Measurements from ENCODE around the gene CLDN9. TPM values are rescaled to one million over a fixed set of nuclear protein-coding genes. Genes with fewer than 3 reads are reported as not detected.

Gene CLDN9, protein sequence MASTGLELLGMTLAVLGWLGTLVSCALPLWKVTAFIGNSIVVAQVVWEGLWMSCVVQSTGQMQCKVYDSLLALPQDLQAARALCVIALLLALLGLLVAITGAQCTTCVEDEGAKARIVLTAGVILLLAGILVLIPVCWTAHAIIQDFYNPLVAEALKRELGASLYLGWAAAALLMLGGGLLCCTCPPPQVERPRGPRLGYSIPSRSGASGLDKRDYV
- total RNA-seq (0.19 TPM), polyA plus RNA-seq (0.98 TPM)
- long read RNA-seq, donor 1 = 0 reads
- long read RNA-seq, donor 2 = 0 reads
- long read RNA-seq, donor 3 = 0 reads
- long read RNA-seq, donor 4, partial matches to known transcripts = 0 of 1 reads
- long read RNA-seq, donor 4, other reads (novel, unspliced or antisense) = 0 of 1 reads
- long read RNA-seq, donor 5 = 0 reads
- long read RNA-seq, donor 6, partial matches to known transcripts = 0 of 1 reads
- long read RNA-seq, donor 6, other reads (novel, unspliced or antisense) = 0 of 1 reads
- long read RNA-seq, donor 7 = 0 reads
- long read RNA-seq, donor 8 = 0 reads
- long read RNA-seq, donor 9, partial matches to known transcripts = 0 of 2 reads
- long read RNA-seq, donor 9, other reads (novel, unspliced or antisense) = 0 of 2 reads
- long read RNA-seq, donor 10, partial matches to known transcripts = 0 of 1 reads
- long read RNA-seq, donor 10, other reads (novel, unspliced or antisense) = 0 of 1 reads

DNA sequence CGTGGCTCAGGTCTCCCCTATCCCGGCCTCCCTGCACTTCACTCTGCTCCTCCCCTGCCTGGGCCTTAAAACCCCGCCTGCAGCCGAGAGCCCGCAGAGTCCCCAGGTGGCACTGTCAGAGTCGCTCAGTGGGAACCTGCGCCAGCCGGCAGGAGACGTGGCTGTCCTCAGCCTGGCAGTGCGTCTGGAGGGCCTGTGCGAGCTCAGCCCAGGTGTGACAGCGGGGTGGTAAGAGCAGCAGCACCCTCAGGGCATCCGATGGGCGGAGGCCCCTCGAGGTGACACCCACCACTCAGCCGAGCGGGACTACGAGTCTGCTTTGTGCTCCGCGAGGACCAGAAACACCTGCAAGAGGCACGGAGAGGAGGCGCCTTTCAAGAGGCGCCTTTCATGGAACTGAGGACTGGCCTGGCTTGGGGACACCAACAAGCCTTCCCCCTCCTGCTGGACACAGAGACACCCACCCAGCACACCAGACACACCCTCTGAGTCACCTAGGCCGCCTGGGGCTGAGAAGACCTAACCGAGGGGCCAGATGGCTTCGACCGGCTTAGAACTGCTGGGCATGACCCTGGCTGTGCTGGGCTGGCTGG, at the start of gene CLDN9:
Gene CLDN9, plus strand, starts transcription at position 96 of the 593 bp plus-strand sequence. Its CDS starts 440 bp downstream, at position 536.
- H3K4me1 ChIP-seq (ENCODE audit: control insufficient read depth in 2 of 2, insufficient read depth in 2 of 2, low read length in 2 of 2) = peaks cover 9 to 35% of the 10 kb centered on the region in 2 donors
- peak within 1 kb of the TSS in 1 of 2 donors; percentile 14 for H3K27ac ChIP-seq (ENCODE audit: low read depth in 1 of 2, low read length in 1 of 2)
- H3K4me3 ChIP-seq (ENCODE audit: low read length in 2 of 2) = no peak within 1 kb of the TSS
- WGBS = 51% methylated on average over 27 of the region's 27 CpGs
- peak in 2 of 9 donors; percentile 68 to 77 for DNase-seq (ENCODE audit: low read depth in 6 of 9, low spot score in 9 of 9)
- peaks cover 0 to 15% of the 10 kb centered on the region in 2 donors for H3K9me3 ChIP-seq (ENCODE audit: control insufficient read depth in 2 of 2, insufficient read depth in 1 of 2, low read length in 1 of 2)
- no peaks in the 10 kb centered on the region for H3K36me3 ChIP-seq (ENCODE audit: control insufficient read depth in 2 of 2, insufficient read depth in 2 of 2, low read length in 1 of 2)
- peaks cover 24 to 86% of the 10 kb centered on the region in 2 donors for H3K27me3 ChIP-seq (ENCODE audit: control insufficient read depth in 2 of 2, insufficient read depth in 1 of 2, low read length in 1 of 2)

DNA sequence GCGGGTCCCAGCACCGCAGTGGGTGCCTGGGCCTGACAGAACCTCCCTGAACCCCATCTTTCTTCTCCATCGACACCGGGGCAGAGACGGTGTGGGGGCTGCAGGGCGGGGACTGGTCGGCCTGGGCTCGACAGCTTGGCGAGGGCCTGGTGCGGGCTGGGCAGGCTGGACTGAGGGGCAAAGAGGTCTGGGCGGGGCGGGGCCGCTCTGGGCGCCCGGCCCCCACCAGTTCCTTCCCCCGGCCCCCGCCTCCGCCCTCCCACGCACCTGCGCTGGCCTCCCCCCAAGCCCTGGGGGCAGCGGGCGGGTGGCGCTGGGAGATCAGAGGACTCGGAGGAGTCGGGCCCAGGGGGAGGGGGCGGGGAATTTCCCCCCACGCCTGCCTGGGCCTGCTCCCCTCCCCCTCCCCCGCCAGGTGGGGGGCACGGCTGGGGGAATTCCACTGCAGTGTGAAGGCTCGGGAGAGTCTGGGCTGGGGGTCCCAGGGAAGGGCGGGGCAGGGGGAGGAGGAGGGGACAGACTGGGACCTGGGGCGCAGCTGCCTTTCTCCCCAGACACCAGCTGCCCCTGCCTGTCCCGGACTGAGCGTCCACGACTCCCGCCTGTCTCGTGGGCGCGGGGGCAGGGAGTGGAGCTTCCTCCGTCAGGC, 49.5 kb upstream of the CLDN9 start:
- peak in 5 of 9 donors; percentile 57 to 78 (median 68) for DNase-seq (ENCODE audit: low read depth in 6 of 9, low spot score in 9 of 9)
- 2% methylated on average over 40 of the region's 40 CpGs for WGBS
- H3K4me1 ChIP-seq (ENCODE audit: control insufficient read depth in 2 of 2, insufficient read depth in 2 of 2, low read length in 2 of 2) = peaks cover 34 to 53% of the 10 kb centered on the region in 2 donors
- H3K4me3 ChIP-seq (ENCODE audit: low read length in 2 of 2) = peak overlapping the region; percentile 37 to 38
- peaks cover 0 to 22% of the 10 kb centered on the region in 2 donors for H3K9me3 ChIP-seq (ENCODE audit: control insufficient read depth in 2 of 2, insufficient read depth in 1 of 2, low read length in 1 of 2)
- H3K36me3 ChIP-seq (ENCODE audit: control insufficient read depth in 2 of 2, insufficient read depth in 2 of 2, low read length in 1 of 2) = no peaks in the 10 kb centered on the region
- peak overlapping the region; percentile 51 to 60 for H3K27ac ChIP-seq (ENCODE audit: low read depth in 1 of 2, low read length in 1 of 2)
- peaks cover 53 to 64% of the 10 kb centered on the region in 2 donors for H3K27me3 ChIP-seq (ENCODE audit: control insufficient read depth in 2 of 2, insufficient read depth in 1 of 2, low read length in 1 of 2)

DNA sequence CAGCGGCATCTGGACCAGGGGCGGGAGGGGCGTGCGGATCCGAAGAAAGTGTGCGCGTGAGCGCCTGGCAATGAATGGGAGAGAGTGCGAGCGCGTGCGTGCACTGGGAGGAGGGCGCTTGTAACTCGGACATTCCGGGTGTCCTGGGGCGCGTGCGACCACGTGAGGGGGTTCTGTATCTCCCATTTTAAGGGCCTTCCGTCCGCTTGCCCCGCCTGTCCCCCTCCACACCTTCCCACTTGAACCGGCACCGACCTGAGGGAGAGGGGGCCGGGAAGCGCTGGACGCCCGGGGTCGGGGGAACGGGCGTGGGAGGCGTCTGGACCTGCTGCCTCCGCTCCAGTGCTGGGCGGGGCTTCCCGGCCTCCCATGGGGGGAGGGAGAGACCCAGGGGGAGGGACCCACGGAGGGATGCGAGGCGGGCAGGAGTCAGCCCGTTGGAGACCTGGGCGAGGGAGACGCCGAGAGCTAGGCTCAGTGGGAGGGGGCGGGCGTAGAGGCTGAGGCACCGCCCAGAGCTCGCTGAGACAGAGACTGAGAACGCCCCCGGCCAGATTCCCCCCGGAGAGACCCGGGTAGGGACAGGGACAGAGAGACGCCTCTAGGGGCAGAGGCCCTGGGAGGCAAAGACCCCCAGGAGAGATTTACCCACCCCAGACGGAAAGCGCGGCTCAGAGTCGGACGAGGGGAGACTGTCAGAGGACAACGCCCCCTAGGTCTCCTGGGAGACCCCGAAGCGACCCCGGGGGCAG, 48.8 kb upstream of the CLDN9 start, which contains the start of gene KREMEN2:
Gene KREMEN2, plus strand, starts transcription at position 553 of the 752 bp plus-strand sequence. CDS start 246 bp downstream, outside the sequence.
- H3K36me3 ChIP-seq (ENCODE audit: control insufficient read depth in 2 of 2, insufficient read depth in 2 of 2, low read length in 1 of 2) = no peaks in the 10 kb centered on the region
- 1% methylated on average over 60 of the region's 60 CpGs for WGBS
- H3K4me1 ChIP-seq (ENCODE audit: control insufficient read depth in 2 of 2, insufficient read depth in 2 of 2, low read length in 2 of 2) = peaks cover 41 to 60% of the 10 kb centered on the region in 2 donors
- DNase-seq (ENCODE audit: low read depth in 6 of 9, low spot score in 9 of 9) = peak in 3 of 9 donors; percentile 35 to 63 (median 54)
- peaks cover 60 to 71% of the 10 kb centered on the region in 2 donors for H3K27me3 ChIP-seq (ENCODE audit: control insufficient read depth in 2 of 2, insufficient read depth in 1 of 2, low read length in 1 of 2)
- H3K9me3 ChIP-seq (ENCODE audit: control insufficient read depth in 2 of 2, insufficient read depth in 1 of 2, low read length in 1 of 2) = peaks cover 0 to 28% of the 10 kb centered on the region in 2 donors
- H3K4me3 ChIP-seq (ENCODE audit: low read length in 2 of 2) = peak within 1 kb of the TSS; percentile 37 to 38
- H3K27ac ChIP-seq (ENCODE audit: low read depth in 1 of 2, low read length in 1 of 2) = peak within 1 kb of the TSS in 1 of 2 donors; percentile 51

DNA sequence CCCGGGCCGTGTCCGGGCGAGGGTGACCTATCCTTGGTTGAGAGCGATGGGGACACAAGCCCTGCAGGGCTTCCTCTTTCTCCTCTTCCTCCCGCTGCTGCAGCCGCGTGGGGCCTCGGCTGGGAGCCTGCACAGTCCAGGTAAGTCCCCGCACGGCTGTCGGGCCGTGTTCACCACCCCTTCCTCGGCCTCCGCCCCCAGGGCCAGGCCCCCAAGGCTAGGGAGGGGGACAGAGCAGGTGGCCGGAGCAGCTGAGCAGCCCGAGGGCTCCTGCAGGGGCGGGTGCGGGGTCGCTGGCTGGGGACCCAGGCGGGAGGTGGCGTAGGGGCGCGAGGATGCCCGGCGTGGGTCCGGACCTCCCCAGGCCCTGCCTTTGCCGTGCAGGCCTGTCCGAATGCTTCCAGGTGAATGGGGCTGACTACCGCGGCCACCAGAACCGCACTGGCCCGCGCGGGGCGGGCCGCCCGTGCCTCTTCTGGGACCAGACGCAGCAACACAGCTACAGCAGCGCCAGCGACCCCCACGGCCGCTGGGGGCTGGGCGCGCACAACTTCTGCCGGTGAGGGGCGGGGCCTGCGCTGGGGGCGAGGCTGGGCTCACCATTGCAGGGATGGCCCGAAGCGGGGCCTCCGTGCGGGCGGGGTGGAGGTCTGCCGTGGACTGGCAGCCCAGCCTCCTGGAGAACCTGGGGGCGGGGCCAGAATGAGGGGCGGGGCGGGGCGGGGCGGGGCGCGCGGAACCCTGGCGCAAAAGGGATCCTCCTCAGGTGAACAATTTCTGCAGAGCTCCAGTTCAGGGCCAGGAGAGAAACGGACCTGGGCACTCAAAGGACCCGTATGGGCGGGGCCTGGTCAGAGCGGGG, 48.0 kb upstream of the CLDN9 start:
- H3K27me3 ChIP-seq (ENCODE audit: control insufficient read depth in 2 of 2, insufficient read depth in 1 of 2, low read length in 1 of 2) = peaks cover 60 to 73% of the 10 kb centered on the region in 2 donors
- WGBS = 1% methylated on average over 68 of the region's 68 CpGs
- H3K4me3 ChIP-seq (ENCODE audit: low read length in 2 of 2) = peak overlapping the region; percentile 37 to 38
- peaks cover 0 to 28% of the 10 kb centered on the region in 2 donors for H3K9me3 ChIP-seq (ENCODE audit: control insufficient read depth in 2 of 2, insufficient read depth in 1 of 2, low read length in 1 of 2)
- peak overlapping the region in 1 of 2 donors; percentile 43 for H3K27ac ChIP-seq (ENCODE audit: low read depth in 1 of 2, low read length in 1 of 2)
- DNase-seq (ENCODE audit: low read depth in 6 of 9, low spot score in 9 of 9) = peak in 3 of 9 donors; percentile 66 to 73 (median 66)
- peaks cover 41 to 61% of the 10 kb centered on the region in 2 donors for H3K4me1 ChIP-seq (ENCODE audit: control insufficient read depth in 2 of 2, insufficient read depth in 2 of 2, low read length in 2 of 2)
- H3K36me3 ChIP-seq (ENCODE audit: control insufficient read depth in 2 of 2, insufficient read depth in 2 of 2, low read length in 1 of 2) = no peaks in the 10 kb centered on the region

DNA sequence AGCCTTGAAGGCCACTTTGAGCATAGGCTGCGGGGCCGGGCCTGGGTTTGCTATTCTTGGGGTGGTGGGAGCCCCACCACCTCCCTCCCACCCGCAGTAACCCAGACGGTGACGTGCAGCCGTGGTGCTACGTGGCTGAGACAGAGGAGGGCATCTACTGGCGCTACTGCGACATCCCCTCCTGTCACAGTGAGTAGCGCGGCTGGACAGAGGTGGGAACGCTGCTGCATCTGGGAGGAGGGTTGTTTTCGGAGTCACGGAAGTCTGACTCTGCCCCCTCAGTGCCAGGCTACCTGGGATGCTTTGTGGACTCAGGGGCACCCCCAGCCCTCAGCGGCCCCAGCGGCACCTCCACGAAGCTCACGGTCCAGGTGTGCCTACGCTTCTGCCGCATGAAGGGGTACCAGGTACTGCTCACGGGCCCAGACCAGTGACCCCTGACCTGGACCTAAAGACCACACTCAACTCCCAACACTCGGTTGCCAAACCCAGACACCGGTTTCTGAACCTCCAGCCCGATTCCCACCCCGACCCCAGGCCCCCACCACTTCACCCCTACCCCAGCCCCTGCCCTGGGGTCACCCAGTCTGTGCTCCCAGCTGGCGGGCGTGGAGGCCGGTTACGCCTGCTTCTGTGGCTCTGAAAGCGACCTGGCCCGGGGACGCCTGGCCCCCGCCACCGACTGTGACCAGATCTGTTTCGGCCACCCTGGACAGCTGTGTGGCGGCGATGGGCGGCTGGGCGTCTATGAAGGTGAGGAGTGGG, 46.5 kb upstream of the CLDN9 start:
- WGBS = 66% methylated on average over 39 of the region's 39 CpGs
- H3K27me3 ChIP-seq (ENCODE audit: control insufficient read depth in 2 of 2, insufficient read depth in 1 of 2, low read length in 1 of 2) = peaks cover 60 to 73% of the 10 kb centered on the region in 2 donors
- H3K4me1 ChIP-seq (ENCODE audit: control insufficient read depth in 2 of 2, insufficient read depth in 2 of 2, low read length in 2 of 2) = peaks cover 50 to 71% of the 10 kb centered on the region in 2 donors
- peaks cover 0 to 28% of the 10 kb centered on the region in 2 donors for H3K9me3 ChIP-seq (ENCODE audit: control insufficient read depth in 2 of 2, insufficient read depth in 1 of 2, low read length in 1 of 2)
- H3K36me3 ChIP-seq (ENCODE audit: control insufficient read depth in 2 of 2, insufficient read depth in 2 of 2, low read length in 1 of 2) = peaks cover 0 to 4% of the 10 kb centered on the region in 2 donors
- no peak overlapping the region for H3K27ac ChIP-seq (ENCODE audit: low read depth in 1 of 2, low read length in 1 of 2)
- H3K4me3 ChIP-seq (ENCODE audit: low read length in 2 of 2) = no peak overlapping the region
- DNase-seq (ENCODE audit: low read depth in 6 of 9, low spot score in 9 of 9) = no peak

DNA sequence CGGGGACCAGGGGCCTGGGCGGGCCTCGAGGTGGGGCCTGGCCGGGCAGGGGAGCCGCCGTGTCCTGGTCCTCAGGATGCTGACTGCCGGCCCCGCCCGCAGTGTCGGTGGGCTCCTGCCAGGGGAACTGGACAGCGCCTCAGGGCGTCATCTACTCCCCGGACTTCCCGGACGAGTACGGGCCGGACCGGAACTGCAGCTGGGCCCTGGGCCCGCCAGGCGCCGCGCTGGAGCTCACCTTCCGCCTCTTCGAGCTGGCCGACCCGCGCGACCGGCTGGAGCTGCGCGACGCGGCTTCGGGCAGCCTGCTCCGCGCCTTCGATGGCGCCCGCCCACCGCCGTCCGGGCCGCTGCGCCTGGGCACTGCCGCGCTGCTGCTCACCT, 45.9 kb upstream of the CLDN9 start:
- Histone ChIP-seq H3K4me3 (ENCODE audit: low read length in 2 of 2) (peak overlapping the region in 1 of 2 donors; percentile 27), H3K27me3 (ENCODE audit: control insufficient read depth in 2 of 2, insufficient read depth in 1 of 2, low read length in 1 of 2) (peaks cover 60 to 72% of the 10 kb centered on the region in 2 donors), H3K9me3 (ENCODE audit: control insufficient read depth in 2 of 2, insufficient read depth in 1 of 2, low read length in 1 of 2) (peaks cover 0 to 28% of the 10 kb centered on the region in 2 donors), H3K4me1 (ENCODE audit: control insufficient read depth in 2 of 2, insufficient read depth in 2 of 2, low read length in 2 of 2) (peaks cover 50 to 67% of the 10 kb centered on the region in 2 donors), H3K27ac (ENCODE audit: low read depth in 1 of 2, low read length in 1 of 2) (peak overlapping the region in 1 of 2 donors; percentile 18), H3K36me3 (ENCODE audit: control insufficient read depth in 2 of 2, insufficient read depth in 2 of 2, low read length in 1 of 2) (peaks cover 0 to 9% of the 10 kb centered on the region in 2 donors)
- no peak for DNase-seq (ENCODE audit: low read depth in 6 of 9, low spot score in 9 of 9)
- WGBS = 6% methylated on average over 46 of the region's 46 CpGs

DNA sequence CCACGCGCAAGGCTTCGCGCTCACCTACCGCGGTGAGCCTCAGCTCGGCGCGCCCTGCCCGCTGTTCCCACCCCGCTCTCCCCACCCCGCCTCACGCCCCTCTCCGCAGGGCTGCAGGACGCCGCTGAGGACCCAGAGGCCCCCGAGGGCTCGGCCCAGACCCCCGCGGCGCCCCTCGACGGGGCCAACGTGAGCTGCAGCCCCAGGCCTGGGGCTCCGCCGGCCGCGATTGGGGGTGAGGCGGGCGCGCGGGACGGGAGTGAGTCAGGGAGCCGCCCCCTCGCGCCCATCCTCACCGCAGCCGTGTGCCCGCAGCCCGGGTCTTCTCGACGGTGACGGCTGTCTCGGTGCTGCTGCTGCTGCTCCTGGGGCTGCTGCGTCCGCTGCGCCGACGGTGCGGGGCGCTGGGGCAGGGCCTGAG, 45.5 kb upstream of the CLDN9 start:
- Histone ChIP-seq H3K9me3 (ENCODE audit: control insufficient read depth in 2 of 2, insufficient read depth in 1 of 2, low read length in 1 of 2) (peaks cover 0 to 28% of the 10 kb centered on the region in 2 donors), H3K27ac (ENCODE audit: low read depth in 1 of 2, low read length in 1 of 2) (peak overlapping the region in 1 of 2 donors; percentile 18), H3K4me3 (ENCODE audit: low read length in 2 of 2) (peak overlapping the region in 1 of 2 donors; percentile 27), H3K36me3 (ENCODE audit: control insufficient read depth in 2 of 2, insufficient read depth in 2 of 2, low read length in 1 of 2) (peaks cover under 1 to 13% of the 10 kb centered on the region in 2 donors), H3K4me1 (ENCODE audit: control insufficient read depth in 2 of 2, insufficient read depth in 2 of 2, low read length in 2 of 2) (peaks cover 46 to 63% of the 10 kb centered on the region in 2 donors), H3K27me3 (ENCODE audit: control insufficient read depth in 2 of 2, insufficient read depth in 1 of 2, low read length in 1 of 2) (peaks cover 56 to 68% of the 10 kb centered on the region in 2 donors)
- 21% methylated on average over 51 of the region's 51 CpGs for WGBS
- DNase-seq (ENCODE audit: low read depth in 6 of 9, low spot score in 9 of 9) = no peak
